HCT116 (cell line): ENCODE measurements around the gene UBE2L6. TPM values are rescaled to one million over a fixed set of nuclear protein-coding genes. Genes with fewer than 3 reads are reported as not detected.

Experiments
- ATAC-seq: fragments of 200-7000 bp; cut with Tn5 transposase; 2 replicates; pipeline ENCODE4 v1.9.1; 2020; ENCODE audit warnings: mild to moderate bottlenecking, moderate library complexity
- BruUV-seq: library from RNA; stranded (reverse); fragments of 400-500 nt; replicated peaks from 2 replicates; lab custom pipeline; 2021; lab: Mats Ljungman, UMichigan
- CTCF ChIA-PET: fragments of 300-600 bp; sonication (Branson Sonifier 250); formaldehyde crosslinking; loops from one replicate; lab custom pipeline; 2021; ENCODE audit warnings: antibody characterized with exemption; lab: Charles Lee
- POLR2A ChIA-PET: fragments of 300-600, 350-600 bp; sonication (Branson Sonifier 250); formaldehyde crosslinking; loops from one replicate; lab custom pipeline; 2021; ENCODE audit warnings: antibody characterized with exemption; lab: Charles Lee
- RAD21 ChIA-PET, 2 experiments: fragments of 300-600 bp; sonication (Branson Sonifier 250); formaldehyde crosslinking; loops; one replicate each; lab custom pipeline; 2023; ENCODE audit warnings: low total read pairs in 2 of 2; ENCODE audit not compliant: uncharacterized antibody in 2 of 2, unreplicated experiment in 2 of 2, low non-redundant PET in 1 of 2; lab: Charles Lee
- DNase-seq: peaks from one replicate; pipeline ENCODE4 v3.0.0-alpha.2; 2010; ENCODE audit warnings: low read depth, low spot score
- H2AFZ ChIP-seq: fragments of 200-600 bp; shearing (Covaris generic), sonication (generic); 2 replicates; pipeline ENCODE4 v1.6.1; 2017; ENCODE audit warnings: low read depth, mixed run types, mixed read lengths, antibody characterized with exemption, low read length; ENCODE audit not compliant: poor library complexity, severe bottlenecking
- H3K27ac ChIP-seq: 2 replicates; pipeline ENCODE4 v1.5.1; 2012; ENCODE audit warnings: low read depth, low read length
- H3K27me3 ChIP-seq: fragments of 200-600 bp; sonication (generic); 2 replicates; pipeline ENCODE4 v1.6.1; 2016; ENCODE audit warnings: mixed run types, low read length, mixed read lengths; ENCODE audit not compliant: insufficient read depth
- H3K36me3 ChIP-seq, 2 experiments: fragments of 200-500 bp in 1 of 2; fragments of 200-600 bp in 1 of 2; sonication (Bioruptor generic) in 1 of 2; sonication (generic) in 1 of 2; 2 replicates each; pipeline versions ENCODE4 v1.5.1 to v1.6.1; 2014 to 2016; ENCODE audit warnings: low read length in 2 of 2, inconsistent platforms in 1 of 2, mixed read lengths in 1 of 2, mixed run types in 1 of 2; ENCODE audit not compliant: insufficient read depth in 2 of 2, control insufficient read depth in 1 of 2
- H3K4me1 ChIP-seq, 2 experiments: fragments of 200-600 bp in 1 of 2; sonication (generic) in 1 of 2; 2 replicates each; pipeline versions ENCODE4 v1.5.1 to v1.6.1; 2012 to 2017; ENCODE audit warnings: low read length in 2 of 2, inconsistent platforms in 1 of 2, mild to moderate bottlenecking in 1 of 2, mixed read lengths in 1 of 2, mixed run types in 1 of 2, moderate library complexity in 1 of 2; ENCODE audit not compliant: insufficient read depth in 2 of 2, control insufficient read depth in 1 of 2
- H3K4me2 ChIP-seq: fragments of 200-600 bp; sonication (generic); 2 replicates; pipeline ENCODE4 v1.6.1; 2017; ENCODE audit warnings: mixed run types, low read length, mixed read lengths
- H3K4me3 ChIP-seq, 2 experiments: fragments of 200-600 bp in 1 of 2; sonication (generic) in 1 of 2; replicated peaks in 1 of 2; 2 replicates each; pipeline ENCODE4 v1.5.1; 2011 to 2016; ENCODE audit warnings: low read length in 2 of 2, control low read depth in 1 of 2, low read depth in 1 of 2, mild to moderate bottlenecking in 1 of 2, mixed read lengths in 1 of 2, mixed run types in 1 of 2
- H3K79me2 ChIP-seq: fragments of 200-600 bp; sonication (generic); 2 replicates; pipeline ENCODE4 v1.6.1; 2017; ENCODE audit warnings: mild to moderate bottlenecking, mixed run types, low read length, moderate library complexity, mixed read lengths; ENCODE audit not compliant: insufficient read depth
- H3K9ac ChIP-seq: fragments of 200-600 bp; sonication (generic); 2 replicates; pipeline ENCODE4 v1.6.1; 2016; ENCODE audit warnings: low read length, mixed read lengths
- H3K9me2 ChIP-seq: fragments of 200-600 bp; sonication (generic), shearing (Covaris generic); 2 replicates; pipeline ENCODE4 v1.6.1; 2017; ENCODE audit warnings: mixed run types, mild to moderate bottlenecking, moderate library complexity; ENCODE audit not compliant: insufficient read depth
- H3K9me3 ChIP-seq, 2 experiments: fragments of 200-500 bp in 1 of 2; fragments of 200-600 bp in 1 of 2; sonication (Bioruptor generic) in 1 of 2; sonication (generic) in 1 of 2; 2 replicates each; pipeline ENCODE4 v1.6.1; 2014 to 2017; ENCODE audit warnings: low read length in 2 of 2, mixed read lengths in 2 of 2, inconsistent platforms in 1 of 2, low read depth in 1 of 2, mild to moderate bottlenecking in 1 of 2, mixed run types in 1 of 2, moderate library complexity in 1 of 2; ENCODE audit not compliant: control insufficient read depth in 1 of 2, insufficient read depth in 1 of 2
- H4K20me1 ChIP-seq: fragments of 200-600 bp; sonication (generic), shearing (Covaris generic); 2 replicates; pipeline ENCODE4 v1.6.1; 2017; ENCODE audit warnings: mixed run types, mild to moderate bottlenecking, moderate library complexity; ENCODE audit not compliant: insufficient read depth
- CBX3 ChIP-seq: IDR thresholded peaks from 2 replicates; pipeline ENCODE4 v1.6.1; 2012; ENCODE audit warnings: low read depth
- CEBPB ChIP-seq: IDR thresholded peaks from 2 replicates; pipeline ENCODE4 v1.6.1; 2012; ENCODE audit warnings: low read depth
- ELF1 ChIP-seq: IDR thresholded peaks from 2 replicates; pipeline ENCODE4 v1.6.1; 2012; ENCODE audit warnings: low read depth, borderline replicate concordance
- EZH2 ChIP-seq: fragments of 200-600 bp; sonication (generic); IDR thresholded peaks from 2 replicates; pipeline ENCODE4 v1.6.1; 2017; ENCODE audit warnings: antibody characterized with exemption, mixed run types
- EZH2phosphoT487 ChIP-seq: fragments of 200-600 bp; IDR thresholded peaks from 2 replicates; pipeline ENCODE4 v1.6.1; 2018; ENCODE audit warnings: antibody characterized with exemption, borderline replicate concordance
- FOSL1 ChIP-seq: IDR thresholded peaks from 2 replicates; pipeline ENCODE4 v1.6.1; 2012; ENCODE audit warnings: low read depth
- JUND ChIP-seq: IDR thresholded peaks from 2 replicates; pipeline ENCODE4 v1.6.1; 2012
- POLR2A ChIP-seq: IDR thresholded peaks from 2 replicates; pipeline ENCODE4 v1.7.0; 2011; ENCODE audit warnings: borderline replicate concordance; ENCODE audit not compliant: insufficient read depth, insufficient read length; ENCODE audit errors: extremely low read depth
- POLR2AphosphoS5 ChIP-seq: IDR thresholded peaks from 2 replicates; pipeline ENCODE4 v1.6.1; 2011; ENCODE audit warnings: mild to moderate bottlenecking, low read depth, low read length, moderate library complexity
- RAD21 ChIP-seq: IDR thresholded peaks from 2 replicates; pipeline ENCODE4 v1.6.1; 2012; ENCODE audit warnings: low read depth, mild to moderate bottlenecking
- SP1 ChIP-seq: IDR thresholded peaks from 2 replicates; pipeline ENCODE4 v1.6.1; 2012; ENCODE audit warnings: low read depth
- SRF ChIP-seq: IDR thresholded peaks from 2 replicates; pipeline ENCODE4 v1.6.1; 2012; ENCODE audit warnings: low read depth
- TCF7L2 ChIP-seq: IDR thresholded peaks from 2 replicates; pipeline ENCODE4 v1.7.0; 2011; ENCODE audit warnings: borderline replicate concordance, inconsistent platforms; ENCODE audit not compliant: insufficient read depth, insufficient read length; ENCODE audit errors: extremely low read depth
- ZFX ChIP-seq: fragments of 450-650 bp; IDR thresholded peaks from 2 replicates; pipeline ENCODE4 v1.6.1; 2017
- intact Hi-C: fragments of 100-400 bp; cut with micrococcal nuclease; formaldehyde crosslinking; loops from 2 replicates; pipeline ENCODE4 v1.10.0; 2022
- total RNA-seq: library from RNA; stranded (reverse); gene quantifications from one replicate; pipeline ENCODE4 v1.2.1, GENCODE V29; 2021; ENCODE audit not compliant: unreplicated experiment
- TF ChIP-seq, protein P1 (sequence below): IDR thresholded peaks from 2 replicates; pipeline ENCODE4 v1.6.1; 2012; ENCODE audit warnings: low read depth
- TF ChIP-seq, protein P2 (sequence below): IDR thresholded peaks from 2 replicates; pipeline ENCODE4 v1.6.1; 2012

Gene UBE2L6
- total RNA-seq, 1 experiment from 2014 or later: 24.8 TPM

- Histone ChIP-seq H3K4me1 (peaks cover 0 to 8% of the 10 kb centered on the region in 2 experiments; a peak in 2 of 4 replicates), H3K9me2 (no peaks in the 10 kb centered on the region), H4K20me1 (no peaks in the 10 kb centered on the region), H3K79me2 (no peaks in the 10 kb centered on the region), H3K9ac (no peak overlapping the region), H3K9me3 (no peaks in the 10 kb centered on the region), H3K4me3 (peak overlapping the region; percentile 19 to 26), H3K27ac (no peak overlapping the region), H3K27me3 (no peaks in the 10 kb centered on the region), H3K4me2 (peak overlapping the region; percentile 57), H2AFZ (no peak overlapping the region), H3K36me3 (no peaks in the 10 kb centered on the region)
- POLR2A ChIA-PET: interaction anchor here (0.6 kb wide), 1 partner anchor 29 kb away, joined by 4 read pairs; no protein-coding TSS in a partner anchor
- RAD21 ChIA-PET: no interaction called here
- ATAC-seq (peak; percentile 85), DNase-seq (no peak)
- CTCF ChIA-PET: no interaction called here
- TF ChIP-seq SRF: no peak
- TF ChIP-seq TCF7L2: no peak
- TF ChIP-seq EZH2: no peak
- TF ChIP-seq RAD21: no peak
- TF ChIP-seq CEBPB: no peak
- TF ChIP-seq FOSL1: no peak
- TF ChIP-seq, protein P1, sequence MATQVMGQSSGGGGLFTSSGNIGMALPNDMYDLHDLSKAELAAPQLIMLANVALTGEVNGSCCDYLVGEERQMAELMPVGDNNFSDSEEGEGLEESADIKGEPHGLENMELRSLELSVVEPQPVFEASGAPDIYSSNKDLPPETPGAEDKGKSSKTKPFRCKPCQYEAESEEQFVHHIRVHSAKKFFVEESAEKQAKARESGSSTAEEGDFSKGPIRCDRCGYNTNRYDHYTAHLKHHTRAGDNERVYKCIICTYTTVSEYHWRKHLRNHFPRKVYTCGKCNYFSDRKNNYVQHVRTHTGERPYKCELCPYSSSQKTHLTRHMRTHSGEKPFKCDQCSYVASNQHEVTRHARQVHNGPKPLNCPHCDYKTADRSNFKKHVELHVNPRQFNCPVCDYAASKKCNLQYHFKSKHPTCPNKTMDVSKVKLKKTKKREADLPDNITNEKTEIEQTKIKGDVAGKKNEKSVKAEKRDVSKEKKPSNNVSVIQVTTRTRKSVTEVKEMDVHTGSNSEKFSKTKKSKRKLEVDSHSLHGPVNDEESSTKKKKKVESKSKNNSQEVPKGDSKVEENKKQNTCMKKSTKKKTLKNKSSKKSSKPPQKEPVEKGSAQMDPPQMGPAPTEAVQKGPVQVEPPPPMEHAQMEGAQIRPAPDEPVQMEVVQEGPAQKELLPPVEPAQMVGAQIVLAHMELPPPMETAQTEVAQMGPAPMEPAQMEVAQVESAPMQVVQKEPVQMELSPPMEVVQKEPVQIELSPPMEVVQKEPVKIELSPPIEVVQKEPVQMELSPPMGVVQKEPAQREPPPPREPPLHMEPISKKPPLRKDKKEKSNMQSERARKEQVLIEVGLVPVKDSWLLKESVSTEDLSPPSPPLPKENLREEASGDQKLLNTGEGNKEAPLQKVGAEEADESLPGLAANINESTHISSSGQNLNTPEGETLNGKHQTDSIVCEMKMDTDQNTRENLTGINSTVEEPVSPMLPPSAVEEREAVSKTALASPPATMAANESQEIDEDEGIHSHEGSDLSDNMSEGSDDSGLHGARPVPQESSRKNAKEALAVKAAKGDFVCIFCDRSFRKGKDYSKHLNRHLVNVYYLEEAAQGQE: no peak
- no peak for TF ChIP-seq POLR2A
- no peak for TF ChIP-seq POLR2AphosphoS5
- no peak for TF ChIP-seq CBX3
- TF ChIP-seq, protein P2, sequence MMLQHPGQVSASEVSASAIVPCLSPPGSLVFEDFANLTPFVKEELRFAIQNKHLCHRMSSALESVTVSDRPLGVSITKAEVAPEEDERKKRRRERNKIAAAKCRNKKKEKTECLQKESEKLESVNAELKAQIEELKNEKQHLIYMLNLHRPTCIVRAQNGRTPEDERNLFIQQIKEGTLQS: no peak
- TF ChIP-seq ZFX: no peak
- no peak for TF ChIP-seq SP1
- TF ChIP-seq JUND: no peak
- TF ChIP-seq EZH2phosphoT487: no peak
- TF ChIP-seq ELF1: no peak
- intact Hi-C loops: no loop called here
- BruUV-seq: no TSS peak
Observed at GRCh38 chr11:57597916-57598830, 30.7 kb upstream of the UBE2L6 start.
